Measurements from ENCODE around the gene PBX3. TPM values are rescaled to one million over a fixed set of nuclear protein-coding genes. Genes with fewer than 3 reads are reported as not detected.

The PBX3 gene
- total and polyA plus RNA-seq, 4 donors: 7.3 to 18.9 (median 11.1) TPM

- 54% methylated on average over 2 of the region's 2 CpGs for WGBS
- DNase-seq (ENCODE audit: low spot score): no peak
- Histone ChIP-seq H3K27ac (ENCODE audit: low read depth in 1 of 2, low read length in 2 of 2) (no peak overlapping the region), H3K36me3 (ENCODE audit: control insufficient read depth in 4 of 4, insufficient read depth in 3 of 4, low read depth in 1 of 4, low read length in 3 of 4) (no peaks in the 10 kb centered on the region), H3K9me3 (ENCODE audit: control insufficient read depth in 4 of 4, low read length in 3 of 4) (no peaks in the 10 kb centered on the region), H3K4me1 (ENCODE audit: control insufficient read depth in 4 of 4, insufficient read depth in 4 of 4, low read length in 3 of 4) (peaks cover 5 to 34% (median 22%) of the 10 kb centered on the region in 4 donors), H3K27me3 (ENCODE audit: control insufficient read depth in 4 of 4, insufficient read depth in 4 of 4, low read length in 3 of 4) (no peaks in the 10 kb centered on the region), H3K4me3 (ENCODE audit: low read depth in 1 of 3, low read length in 3 of 3) (no peak overlapping the region), H3K9ac (ENCODE audit: low read depth in 1 of 2, low read length in 2 of 2) (no peak overlapping the region)
- TF ChIP-seq HNF4G (IDR thresholded peaks at IDR 0.05) (no peak), ATF3 (IDR thresholded peaks at IDR 0.05) (no peak), RXRA (IDR thresholded peaks at IDR 0.05) (no peak), YY1 (IDR thresholded peaks at IDR 0.05) (no peak), FOXA1 (IDR thresholded peaks at IDR 0.05) (no peak), JUND (IDR thresholded peaks at IDR 0.05) (no peak), TAF1 (conservative IDR thresholded peaks at IDR 0.05) (no peak), ZBTB33 (IDR thresholded peaks at IDR 0.05) (no peak), RAD21 (IDR thresholded peaks at IDR 0.05) (no peak), CTCF (IDR thresholded peaks at IDR 0.05; ENCODE audit: low read depth, low read length, missing input control) (no peak), MAX (IDR thresholded peaks at IDR 0.05) (no peak)
Observed at GRCh38 chr9:125754096-125754495, 6.9 kb downstream of the PBX3 start.

- H3K9me3 ChIP-seq (ENCODE audit: control insufficient read depth in 4 of 4, low read length in 3 of 4): no peaks in the 10 kb centered on the region
- peaks cover 7 to 29% (median 17%) of the 10 kb centered on the region in 4 donors for H3K4me1 ChIP-seq (ENCODE audit: control insufficient read depth in 4 of 4, insufficient read depth in 4 of 4, low read length in 3 of 4)
- TF ChIP-seq RAD21 (IDR thresholded peaks at IDR 0.05) (peak in 1 of 2 donors; percentile 12), JUND (IDR thresholded peaks at IDR 0.05) (no peak), RXRA (IDR thresholded peaks at IDR 0.05) (no peak), EGR1 (IDR thresholded peaks at IDR 0.05; ENCODE audit: low read depth in 2 of 2) (no peak), ZBTB33 (IDR thresholded peaks at IDR 0.05) (no peak), SP1 (IDR thresholded peaks at IDR 0.05) (no peak), GABPA (IDR thresholded peaks at IDR 0.05 in 1 of 2, conservative IDR thresholded peaks at IDR 0.05 in 1 of 2) (no peak), CTCF (IDR thresholded peaks at IDR 0.05; ENCODE audit: low read depth, low read length, missing input control) (no peak)
- 35% methylated on average over 1 of the region's 1 CpG for WGBS
- H3K9ac ChIP-seq (ENCODE audit: low read depth in 1 of 2, low read length in 2 of 2): no peak overlapping the region
- H3K27me3 ChIP-seq (ENCODE audit: control insufficient read depth in 4 of 4, insufficient read depth in 4 of 4, low read length in 3 of 4): no peaks in the 10 kb centered on the region
- no peak overlapping the region for H3K27ac ChIP-seq (ENCODE audit: low read depth in 1 of 2, low read length in 2 of 2)
- H3K36me3 ChIP-seq (ENCODE audit: control insufficient read depth in 4 of 4, insufficient read depth in 3 of 4, low read depth in 1 of 4, low read length in 3 of 4): no peaks in the 10 kb centered on the region
- DNase-seq (ENCODE audit: low spot score): no peak
- no peak overlapping the region for H3K4me3 ChIP-seq (ENCODE audit: low read depth in 1 of 3, low read length in 3 of 3)
Observed at GRCh38 chr9:125755340-125755739, 8.2 kb downstream of the PBX3 start.
